Activated naive CD8-positive, alpha-beta T cell treated with anti-CD3 and anti-CD28 coated beads, Interleukin-2, amount 50 U/mL, for 24 hours (primary cell): ENCODE data around the gene SAP130.
"Not testable (repeated sequence)": the region's sequence is repeated elsewhere in the genome, so short reads cannot be mapped to it uniquely, and the experiment has no call there.

Experiments
- ATAC-seq: fragments of 150-1000 bp; cut with Tn5 transposase; one replicate; pipeline ENCODE4 v1.10.0; 2021
- DNase-seq: peaks from one replicate; pipeline ENCODE4 v3.0.0; 2021
- H3K27ac Mint-ChIP-seq: one replicate; pipeline ENCODE4 v1.8.0; 2021; ENCODE audit warnings: mild to moderate bottlenecking, mixed read lengths
- H3K27me3 Mint-ChIP-seq: one replicate; pipeline ENCODE4 v1.8.0; 2021; ENCODE audit warnings: mixed read lengths
- H3K36me3 Mint-ChIP-seq: one replicate; pipeline ENCODE4 v1.8.0; 2021; ENCODE audit warnings: low read depth, mixed read lengths
- H3K4me1 Mint-ChIP-seq: one replicate; pipeline ENCODE4 v1.8.0; 2021; ENCODE audit warnings: mixed read lengths
- H3K4me3 Mint-ChIP-seq: one replicate; pipeline ENCODE4 v1.8.0; 2021; ENCODE audit warnings: mild to moderate bottlenecking, moderate library complexity, mixed read lengths
- H3K9me3 Mint-ChIP-seq: one replicate; pipeline ENCODE4 v1.8.0; 2021; ENCODE audit warnings: mixed read lengths

The SAP130 gene

DNA sequence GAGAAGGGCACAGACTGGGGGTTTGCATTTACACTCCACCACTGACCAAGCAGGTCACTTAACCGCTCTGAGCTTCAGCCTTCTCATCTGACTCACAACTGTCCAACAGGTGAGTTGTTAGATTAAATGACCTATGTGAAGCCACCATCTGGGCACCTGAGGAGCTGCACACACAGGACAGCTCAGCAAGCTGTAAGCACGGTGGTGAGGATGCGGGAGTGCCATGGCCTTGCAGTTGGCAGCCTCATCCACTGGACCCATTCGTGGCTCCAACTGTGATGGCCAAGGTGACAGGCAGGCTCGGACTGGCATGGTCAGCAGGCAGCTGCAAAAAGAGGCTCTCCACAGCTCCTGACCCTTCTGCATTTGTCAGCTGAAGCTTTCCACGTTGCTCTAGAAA lies 118.8 kb downstream of the SAP130 start:
- no peak overlapping the region for H3K4me3 Mint-ChIP-seq
- H3K27ac Mint-ChIP-seq: no peak overlapping the region
- no peaks in the 10 kb centered on the region for H3K4me1 Mint-ChIP-seq
- no peaks in the 10 kb centered on the region for H3K9me3 Mint-ChIP-seq
- ATAC-seq (no peak), DNase-seq (no peak)
- H3K36me3 Mint-ChIP-seq: no peaks in the 10 kb centered on the region
- peaks cover 8% of the 10 kb centered on the region for H3K27me3 Mint-ChIP-seq

DNA sequence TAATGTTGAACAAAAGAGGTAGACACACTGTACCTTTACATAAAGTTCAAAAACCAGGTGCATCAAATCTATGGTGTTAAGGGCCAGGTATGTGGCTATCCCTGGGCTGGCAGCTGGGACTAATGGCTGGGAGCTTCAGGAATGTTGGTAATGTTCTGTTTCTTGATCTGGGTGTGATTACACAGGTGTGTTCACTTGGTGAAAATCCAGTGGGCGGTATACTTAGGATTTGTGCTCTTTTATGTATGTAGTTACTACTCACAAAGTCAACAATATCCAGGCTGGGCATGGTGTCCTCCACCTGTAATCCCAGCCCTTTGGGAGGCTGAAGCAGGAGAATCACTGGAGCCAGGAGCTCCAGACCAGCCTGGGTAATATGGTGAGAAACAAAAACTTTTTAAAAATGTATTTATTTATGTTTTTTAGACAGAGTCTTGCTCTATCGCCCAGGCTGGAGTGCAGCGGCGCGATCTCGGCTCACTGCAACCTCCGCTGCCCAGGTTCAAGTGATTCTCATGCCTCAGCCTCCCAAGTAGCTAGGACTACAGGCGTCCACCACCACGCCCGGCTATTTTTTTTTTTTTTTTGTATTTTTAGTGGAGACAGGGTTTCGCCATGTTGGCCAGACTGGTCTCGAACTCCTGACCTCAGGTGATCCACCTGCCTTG lies 120.0 kb downstream of the SAP130 start:
- not testable (repeated sequence) for H3K36me3 Mint-ChIP-seq, H3K4me1 Mint-ChIP-seq, H3K4me3 Mint-ChIP-seq, H3K27ac Mint-ChIP-seq, H3K27me3 Mint-ChIP-seq, DNase-seq, ATAC-seq, H3K9me3 Mint-ChIP-seq

DNA sequence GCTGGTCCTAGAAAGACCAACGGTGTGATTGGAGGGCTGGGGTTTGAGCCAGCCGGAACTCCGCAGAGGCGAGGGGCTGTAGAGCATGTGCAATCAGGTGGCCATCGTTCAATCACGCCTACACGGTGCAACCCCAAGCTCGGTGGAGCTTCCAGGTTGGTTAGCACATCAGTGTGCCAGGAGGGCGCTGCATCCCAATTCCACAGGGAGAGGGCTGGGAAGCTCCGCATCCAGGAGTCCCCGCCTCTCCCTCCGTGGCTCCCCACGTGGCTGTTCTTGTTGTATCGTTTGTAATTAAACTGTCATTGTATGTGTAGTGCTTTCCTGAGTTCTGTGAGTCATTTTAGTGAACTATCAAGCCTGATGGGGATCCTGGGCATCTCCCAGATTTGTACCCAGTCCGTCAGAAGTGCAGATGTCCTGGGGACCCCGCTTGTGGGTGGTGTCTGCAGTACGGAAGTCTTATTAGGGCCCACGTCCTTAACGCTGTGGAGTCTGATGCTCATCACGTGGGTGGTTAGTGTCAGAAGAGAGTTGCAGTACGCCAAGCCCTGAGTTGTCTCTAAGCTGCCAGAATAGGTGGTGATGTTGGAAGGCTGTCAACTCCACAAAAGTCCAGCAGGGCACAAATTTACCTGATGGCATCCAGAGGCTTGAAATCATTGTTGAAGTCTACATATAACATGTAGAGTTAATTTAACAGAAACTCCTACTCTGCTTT lies 121.5 kb downstream of the SAP130 start:
- H3K36me3 Mint-ChIP-seq: no peaks in the 10 kb centered on the region

DNA sequence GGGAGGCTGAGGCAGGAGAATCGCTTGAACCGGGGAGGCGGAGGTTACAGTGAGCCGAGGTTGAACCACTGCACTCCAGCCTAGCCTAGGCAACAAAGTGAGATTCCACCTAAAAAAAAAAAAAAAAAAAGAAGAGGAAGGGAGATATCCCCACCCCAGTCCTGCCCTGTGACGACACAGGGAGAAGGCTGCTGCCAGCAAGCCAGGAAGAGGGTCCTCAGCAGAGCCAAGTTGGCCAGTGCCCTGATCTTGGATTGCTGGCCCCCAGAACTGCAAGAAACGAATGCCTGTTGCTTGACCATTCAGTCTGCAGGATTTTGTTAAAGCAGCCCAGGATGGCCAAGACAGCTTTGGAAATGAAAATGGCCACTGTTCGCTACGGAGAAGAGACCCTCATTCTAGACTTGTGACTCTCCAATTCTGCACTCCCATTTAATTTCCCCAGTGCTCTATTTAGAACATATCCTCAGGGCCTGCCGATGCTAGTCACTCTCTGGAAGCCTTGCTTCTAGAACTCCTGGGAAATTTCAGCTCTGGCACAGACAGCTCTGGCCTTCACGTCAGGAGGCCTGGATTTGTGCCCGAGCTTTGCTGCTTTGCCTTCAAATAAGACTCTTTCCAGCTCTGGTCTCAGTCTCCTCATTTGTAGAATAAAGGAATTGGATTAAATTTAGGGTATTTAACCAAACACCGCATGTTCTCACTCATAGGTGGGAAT lies 126.4 kb downstream of the SAP130 start:
- H3K4me3 Mint-ChIP-seq: no peak overlapping the region
- peaks cover 8% of the 10 kb centered on the region for H3K27me3 Mint-ChIP-seq
- ATAC-seq (no peak), DNase-seq (no peak)
- peaks cover 2% of the 10 kb centered on the region for H3K4me1 Mint-ChIP-seq
- H3K9me3 Mint-ChIP-seq: no peaks in the 10 kb centered on the region
- H3K27ac Mint-ChIP-seq: no peak overlapping the region
- H3K36me3 Mint-ChIP-seq: no peaks in the 10 kb centered on the region

More for the DNA sequence above, 121.5 kb downstream of the SAP130 start:
- Mint-ChIP-seq H3K27ac (no peak overlapping the region), H3K4me1 (no peaks in the 10 kb centered on the region), H3K9me3 (no peaks in the 10 kb centered on the region), H3K4me3 (no peak overlapping the region), H3K27me3 (peaks cover 8% of the 10 kb centered on the region)
- DNase-seq (no peak), ATAC-seq (no peak)

DNA sequence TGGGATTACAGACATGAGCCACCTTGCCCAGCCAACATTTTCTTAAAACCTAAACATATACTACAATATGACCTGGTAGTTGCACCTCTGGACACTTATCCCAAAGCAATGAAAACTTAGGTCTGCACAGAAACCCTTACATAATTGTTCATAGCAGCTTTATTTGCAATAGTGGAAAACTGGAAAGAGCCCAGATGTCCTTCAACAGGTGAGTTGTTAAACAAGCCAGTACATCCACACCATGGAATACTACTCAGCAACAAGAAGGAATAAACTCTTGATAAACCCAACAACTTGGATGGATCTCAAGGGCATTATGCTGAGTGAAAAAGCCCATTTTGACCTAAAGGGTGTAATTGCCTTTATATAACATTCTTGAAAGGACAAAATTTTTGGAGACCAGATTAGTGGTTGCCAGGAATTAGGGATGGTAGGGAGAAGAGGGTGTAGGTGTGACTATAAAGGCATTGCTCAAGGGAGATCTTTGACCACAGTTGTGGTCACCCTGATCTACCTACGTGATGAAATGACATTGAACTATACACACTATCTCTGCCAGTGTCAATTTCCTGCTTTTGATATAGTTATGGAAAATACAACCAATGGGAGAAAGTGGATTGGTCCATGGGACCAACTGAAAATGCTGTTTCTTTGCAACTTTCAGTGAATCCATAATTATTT lies 130.2 kb downstream of the SAP130 start:
- H3K9me3 Mint-ChIP-seq: no peaks in the 10 kb centered on the region
- H3K27ac Mint-ChIP-seq: no peak overlapping the region
- DNase-seq (no peak), ATAC-seq (no peak)
- peaks cover 2% of the 10 kb centered on the region for H3K27me3 Mint-ChIP-seq
- no peaks in the 10 kb centered on the region for H3K36me3 Mint-ChIP-seq
- no peak overlapping the region for H3K4me3 Mint-ChIP-seq
- peaks cover 2% of the 10 kb centered on the region for H3K4me1 Mint-ChIP-seq

DNA sequence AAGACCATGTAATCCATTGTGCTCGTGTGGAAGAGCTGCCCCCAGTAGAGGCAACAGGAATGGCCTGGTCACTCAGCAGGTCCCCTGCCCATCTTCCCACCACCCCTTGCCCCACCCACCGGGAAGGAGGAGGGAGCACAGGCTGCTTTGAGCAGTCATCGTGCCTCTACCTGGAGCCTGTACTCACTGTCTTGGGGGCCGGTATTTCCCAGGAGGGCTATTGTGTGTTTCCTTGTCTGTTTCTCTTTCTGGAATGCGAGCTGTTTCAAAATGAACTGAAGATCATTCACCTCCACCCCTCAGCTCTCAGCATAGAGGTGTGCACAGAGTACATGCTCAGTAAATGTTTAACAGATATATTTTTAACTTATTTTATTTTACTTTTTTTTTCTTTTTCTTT lies 134.4 kb downstream of the SAP130 start:
- Mint-ChIP-seq H3K4me1 (peaks cover 2% of the 10 kb centered on the region), H3K27me3 (no peaks in the 10 kb centered on the region), H3K27ac (no peak overlapping the region), H3K4me3 (no peak overlapping the region), H3K36me3 (no peaks in the 10 kb centered on the region), H3K9me3 (no peaks in the 10 kb centered on the region)
- ATAC-seq (no peak), DNase-seq (no peak)

DNA sequence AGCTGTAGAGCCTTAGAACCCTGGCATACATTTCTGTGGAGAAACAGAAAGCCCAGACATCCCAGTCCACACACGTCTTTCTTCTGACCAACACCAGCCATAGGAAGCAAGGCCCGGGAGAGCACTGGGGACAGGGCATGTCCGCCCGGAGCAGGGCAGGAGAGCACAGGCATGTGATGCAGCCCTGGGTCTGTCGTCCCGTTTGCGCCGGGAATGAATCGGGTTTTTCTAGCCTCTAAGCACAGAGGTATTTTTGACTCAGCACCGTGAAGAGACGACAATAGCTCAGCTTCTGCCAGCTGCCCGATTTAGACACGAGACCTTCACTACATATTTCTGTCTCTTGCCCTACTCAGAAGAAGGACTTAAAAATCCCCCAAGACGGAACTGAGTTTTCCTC lies 134.8 kb downstream of the SAP130 start:
- no peak overlapping the region for H3K4me3 Mint-ChIP-seq
- H3K9me3 Mint-ChIP-seq: no peaks in the 10 kb centered on the region
- no peak for DNase-seq

DNA sequence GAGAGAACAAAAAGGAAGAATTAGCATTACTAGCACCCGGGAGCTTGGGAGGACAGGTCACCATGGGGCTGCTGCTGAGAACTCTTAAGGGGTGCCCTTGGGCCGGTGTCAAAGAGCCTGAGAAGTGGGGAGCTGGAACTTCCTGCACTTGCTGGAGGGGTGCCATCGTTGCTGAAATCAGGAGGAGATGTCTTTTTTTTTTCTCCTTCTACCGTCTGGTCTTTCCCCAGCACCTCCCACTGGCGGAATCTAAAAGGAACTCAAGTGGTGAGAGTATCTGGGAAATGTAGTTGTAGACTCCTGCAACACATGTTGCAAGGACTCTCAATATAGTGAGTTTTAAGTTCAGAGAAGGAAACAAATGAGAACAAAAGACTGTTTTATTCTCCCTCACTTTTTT lies 136.0 kb downstream of the SAP130 start:
- Mint-ChIP-seq H3K4me3 (no peak overlapping the region), H3K27ac (no peak overlapping the region), H3K27me3 (no peaks in the 10 kb centered on the region), H3K4me1 (peaks cover 12% of the 10 kb centered on the region), H3K36me3 (no peaks in the 10 kb centered on the region), H3K9me3 (no peaks in the 10 kb centered on the region)
- DNase-seq (no peak), ATAC-seq (no peak)

More for the DNA sequence above, 134.8 kb downstream of the SAP130 start:
- Mint-ChIP-seq H3K36me3 (no peaks in the 10 kb centered on the region), H3K4me1 (peaks cover 2% of the 10 kb centered on the region), H3K27ac (no peak overlapping the region), H3K27me3 (no peaks in the 10 kb centered on the region)
- no peak for ATAC-seq
